ENCODE results near the gene WDR86.

DNA sequence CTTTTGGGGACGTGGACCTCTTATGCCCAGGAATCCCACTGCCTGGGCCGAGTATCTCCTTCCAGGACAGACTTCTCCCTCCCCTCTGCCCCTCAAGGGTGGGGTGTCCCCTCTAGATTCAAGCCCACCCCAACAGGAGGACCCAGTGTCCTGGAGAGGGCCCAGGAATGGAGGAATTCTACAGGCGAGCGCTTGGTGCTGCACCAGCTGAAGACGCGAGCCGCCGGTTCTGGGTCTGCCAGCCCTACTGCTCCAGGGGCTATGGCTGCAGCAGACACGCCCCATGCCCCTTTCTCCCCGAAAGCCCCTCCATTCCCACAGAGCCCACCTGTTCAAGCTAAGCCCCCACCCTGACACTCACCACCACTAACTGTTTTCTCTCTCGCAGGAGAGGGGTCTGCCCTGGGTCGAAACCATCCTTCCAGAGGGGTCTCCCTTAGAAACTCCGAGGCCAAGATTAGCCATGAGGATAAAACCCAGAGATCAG, 21.5 kb upstream of the WDR86 start:
- TF ChIP-seq POLR2A (IDR thresholded peaks at IDR 0.05; ENCODE audit: low read depth, low read length) (no peak), TAF1 (IDR thresholded peaks at IDR 0.05; ENCODE audit: borderline replicate concordance, low read depth, low read length) (no peak), POLR2AphosphoS5 (IDR thresholded peaks at IDR 0.05; ENCODE audit: low read depth, low read length) (no peak)
